Right atrium auricular region (tissue), 2 donors: ENCODE measurements around the gene TMEM184B. TPM values are rescaled to one million over a fixed set of nuclear protein-coding genes. Genes with fewer than 3 reads are reported as not detected.
A peak's percentile ranks its signal among the peaks of the same experiment; 100 is the strongest.

ENCODE experiments used
- DNase-seq: peaks from one replicate; pipeline ENCODE4 v3.0.0-alpha.2; 2019; ENCODE audit warnings: low spot score
- H3K27ac ChIP-seq, 2 donors: fragments of 200-600 bp; sonication (generic); 1 replicate in 1 of 2; 2 replicates in 1 of 2; pipeline ENCODE4 v1.5.1; 2016 to 2019
- H3K27me3 ChIP-seq, 2 donors: fragments of 200-600 bp; sonication (generic); one replicate each; pipeline versions ENCODE4 v1.5.1 to v1.6.0; 2017 to 2019
- H3K36me3 ChIP-seq: fragments of 200-600 bp; sonication (generic); one replicate; pipeline ENCODE4 v1.5.1; 2016
- H3K4me1 ChIP-seq, 2 donors: fragments of 200-600 bp; sonication (generic); one replicate each; pipeline versions ENCODE4 v1.5.1 to v1.6.0; 2017 to 2019
- H3K4me3 ChIP-seq, 2 donors: fragments of 200-600 bp; sonication (generic); 1 replicate in 1 of 2; 2 replicates in 1 of 2; pipeline ENCODE4 v1.5.1; 2017 to 2019; ENCODE audit warnings: mild to moderate bottlenecking in 1 of 2, moderate library complexity in 1 of 2
- H3K9me3 ChIP-seq, 2 donors: fragments of 200-600 bp; sonication (generic); one replicate each; pipeline ENCODE4 v1.5.1; 2019
- CTCF ChIP-seq, 2 donors: fragments of 200-600 bp; sonication (generic); IDR thresholded peaks; one replicate each; pipeline ENCODE4 v1.5.1; 2019; ENCODE audit warnings: antibody characterized with exemption in 2 of 2
- total RNA-seq, 2 donors: library from RNA; depleted of rRNA; stranded (reverse); fragments of >200 nt; gene quantifications; one replicate each; pipeline ENCODE4 v1.1.0, GENCODE V29; 2016

TMEM184B gene
- total RNA-seq, 2 donors from 2014 or later: 51.2 to 76.1 TPM

DNA sequence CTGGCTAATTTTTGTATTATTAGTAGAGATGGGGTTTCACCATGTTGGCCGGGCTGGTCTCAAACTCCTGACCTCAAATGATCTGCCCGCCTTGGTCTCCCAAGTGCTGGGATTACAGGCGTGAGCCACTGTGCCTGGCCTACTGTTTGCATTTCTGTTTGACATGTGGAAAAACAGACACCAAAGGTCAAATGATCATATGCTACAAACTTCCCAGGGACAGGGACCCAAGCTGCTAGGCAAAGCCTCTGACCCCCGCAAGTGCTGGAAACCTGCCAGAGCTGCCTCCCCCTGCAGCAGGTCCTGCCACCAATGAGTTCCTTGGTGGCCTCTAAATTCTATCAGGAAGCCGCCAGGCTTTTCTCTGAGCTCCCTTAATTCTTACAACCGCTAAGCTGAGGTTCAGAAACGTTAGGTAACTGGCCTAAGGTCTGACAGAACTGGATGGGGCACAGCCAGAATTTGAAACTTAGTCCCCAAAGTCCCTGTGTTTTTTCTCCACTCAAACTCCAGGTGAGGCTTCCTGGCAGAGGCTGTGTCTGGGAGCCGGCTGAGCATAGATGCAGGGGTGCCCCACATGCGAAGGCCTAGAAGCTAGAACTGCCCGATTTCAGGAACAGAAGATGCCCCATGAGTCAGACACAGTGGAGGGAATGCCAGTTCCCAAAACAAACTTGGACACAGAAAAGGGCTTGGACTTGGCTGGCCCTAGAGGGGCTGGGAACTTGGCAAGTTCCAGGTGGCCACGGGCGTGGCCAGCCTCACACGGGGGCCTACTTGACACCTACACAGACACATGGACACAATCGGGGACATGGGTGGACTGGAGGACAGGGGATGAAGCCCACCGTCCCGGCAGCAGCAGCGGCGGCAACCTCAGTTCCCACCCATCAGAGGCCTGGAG, 37.1 kb upstream of the TMEM184B start:
- H3K9me3 ChIP-seq: no peaks in the 10 kb centered on the region
- H3K4me1 ChIP-seq: peaks cover 0 to 93% of the 10 kb centered on the region in 2 donors
- H3K4me3 ChIP-seq: no peak overlapping the region
- peaks cover 20% of the 10 kb centered on the region for H3K36me3 ChIP-seq
- H3K27me3 ChIP-seq: no peaks in the 10 kb centered on the region
- no peak for DNase-seq
- no peak for TF ChIP-seq CTCF (IDR thresholded peaks at IDR 0.05)
- H3K27ac ChIP-seq: peak overlapping the region; percentile 80 to 98

- Histone ChIP-seq H3K9me3 (no peaks in the 10 kb centered on the region), H3K27me3 (no peaks in the 10 kb centered on the region), H3K36me3 (peaks cover 20% of the 10 kb centered on the region), H3K27ac (peak overlapping the region; percentile 80 to 98), H3K4me3 (no peak overlapping the region), H3K4me1 (peaks cover 0 to 93% of the 10 kb centered on the region in 2 donors)
- no peak for DNase-seq
- TF ChIP-seq CTCF (IDR thresholded peaks at IDR 0.05): no peak
Measured at GRCh38 chr22:38308791-38309498, 36.1 kb upstream of the TMEM184B start.

GRCh38 chr22:38305471-38306448, 33.0 kb upstream of the TMEM184B start:
- Histone ChIP-seq H3K27ac (peak overlapping the region; percentile 65 to 66), H3K9me3 (no peaks in the 10 kb centered on the region), H3K4me3 (no peak overlapping the region), H3K27me3 (no peaks in the 10 kb centered on the region), H3K4me1 (peaks cover 0 to 76% of the 10 kb centered on the region in 2 donors), H3K36me3 (peaks cover 32% of the 10 kb centered on the region)
- DNase-seq: no peak
- no peak for TF ChIP-seq CTCF (IDR thresholded peaks at IDR 0.05)

DNA sequence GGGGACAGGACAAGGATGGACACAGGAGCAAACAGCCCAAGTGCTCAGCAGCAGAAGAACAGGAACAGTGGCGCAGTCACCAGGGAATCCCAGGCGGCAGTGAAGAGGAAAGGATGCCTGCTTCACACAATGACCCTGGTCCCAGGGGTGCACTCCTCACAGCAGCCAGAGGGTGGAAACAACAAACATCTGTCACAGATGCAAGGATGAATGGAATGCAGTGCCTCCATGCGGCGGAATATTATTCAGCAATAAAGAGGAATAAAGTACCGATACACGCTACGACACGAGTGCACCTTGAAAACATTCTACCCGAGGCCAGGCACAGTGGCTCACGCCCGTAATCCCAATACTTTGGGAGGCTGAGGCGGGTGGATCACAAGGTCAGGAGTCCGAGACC, 31.7 kb upstream of the TMEM184B start:
- no peaks in the 10 kb centered on the region for H3K27me3 ChIP-seq
- H3K36me3 ChIP-seq: peaks cover 43% of the 10 kb centered on the region
- no peak overlapping the region for H3K4me3 ChIP-seq
- no peak for DNase-seq
- peak in 1 of 2 donors; percentile 45 for TF ChIP-seq CTCF (IDR thresholded peaks at IDR 0.05)
- peak overlapping the region; percentile 56 to 65 for H3K27ac ChIP-seq
- H3K4me1 ChIP-seq: peaks cover 0 to 72% of the 10 kb centered on the region in 2 donors
- no peaks in the 10 kb centered on the region for H3K9me3 ChIP-seq

DNA sequence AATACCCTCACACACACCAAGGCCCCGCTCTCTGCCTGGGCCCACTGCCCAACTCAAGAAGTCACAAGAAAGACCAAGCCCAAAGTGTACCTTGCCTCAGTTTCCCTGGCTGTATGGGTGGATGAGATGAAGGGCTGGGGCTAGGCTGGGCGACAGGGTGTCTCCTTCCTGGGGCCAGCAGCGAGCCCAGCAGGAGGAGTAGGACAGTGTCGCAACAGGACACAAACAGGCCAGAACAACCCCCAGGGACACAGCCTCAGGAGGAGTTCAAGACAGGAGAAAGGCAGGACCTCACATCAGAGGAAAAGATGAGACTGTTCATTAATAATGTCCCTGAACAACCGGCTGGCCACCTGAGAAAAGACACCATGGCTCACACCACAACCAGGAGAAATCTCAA, 31.2 kb upstream of the TMEM184B start:
- TF ChIP-seq CTCF (IDR thresholded peaks at IDR 0.05): no peak
- DNase-seq: no peak
- no peaks in the 10 kb centered on the region for H3K27me3 ChIP-seq
- no peaks in the 10 kb centered on the region for H3K9me3 ChIP-seq
- H3K4me1 ChIP-seq: peaks cover 0 to 69% of the 10 kb centered on the region in 2 donors
- H3K36me3 ChIP-seq: peaks cover 47% of the 10 kb centered on the region
- peak overlapping the region; percentile 56 to 65 for H3K27ac ChIP-seq
- H3K4me3 ChIP-seq: no peak overlapping the region
